HL-60 (cell line): ENCODE results near the gene ETFA.

Experiments used
- CTCF ChIP-seq: IDR thresholded peaks from one replicate; pipeline ENCODE4 v1.5.1; 2011; ENCODE audit warnings: low read length, control low read depth, inconsistent platforms; ENCODE audit not compliant: insufficient read depth
- POLR2AphosphoS5 ChIP-seq: IDR thresholded peaks from 2 replicates; pipeline ENCODE4 v1.6.1; 2012; ENCODE audit warnings: low read depth
- REST ChIP-seq: IDR thresholded peaks from 2 replicates; pipeline ENCODE4 v1.6.1; 2012; ENCODE audit warnings: low read depth; ENCODE audit not compliant: insufficient replicate concordance
- SPI1 ChIP-seq: IDR thresholded peaks from 2 replicates; pipeline ENCODE4 v1.6.1; 2012; ENCODE audit warnings: low read depth, mild to moderate bottlenecking, borderline replicate concordance

GRCh38 chr15:76328958-76329357 is 17.7 kb upstream of the ETFA start:
- TF ChIP-seq CTCF (no peak), POLR2AphosphoS5 (no peak), SPI1 (no peak), REST (no peak)
